Activated CD8-positive, alpha-beta T cell treated with anti-CD3 and anti-CD28 coated beads, Interleukin-2, amount 10 ng/mL, durations not matched to agents 7 days and 5 days (primary cell): Measurements from ENCODE around the gene LDB1. TPM values are rescaled to one million over a fixed set of nuclear protein-coding genes. Genes with fewer than 3 reads are reported as not detected.
A peak's percentile ranks its signal among the peaks of the same experiment; 100 is the strongest.

ENCODE experiments used
- ATAC-seq: fragments of 150-1000 bp; cut with Tn5 transposase; one replicate; pipeline ENCODE4 v1.10.0; 2021; ENCODE audit warnings: moderate library complexity
- CTCF ChIA-PET: fragments of 350-600 bp; sonication (Branson Sonifier 250); formaldehyde crosslinking; loops from one replicate; lab custom pipeline; 2021; ENCODE audit warnings: antibody characterized with exemption; lab: Charles Lee
- POLR2A ChIA-PET: fragments of 350-600 bp; sonication (Branson Sonifier 250); formaldehyde crosslinking; loops from one replicate; lab custom pipeline; 2021; ENCODE audit warnings: antibody characterized with exemption; lab: Charles Lee
- DNase-seq: peaks from one replicate; pipeline ENCODE4 v3.0.0-alpha.2; 2020
- H3K27ac Mint-ChIP-seq: one replicate; pipeline ENCODE4 v1.8.0; 2021; ENCODE audit warnings: mild to moderate bottlenecking, mixed read lengths
- H3K27me3 Mint-ChIP-seq: one replicate; pipeline ENCODE4 v1.8.0; 2021; ENCODE audit warnings: low read depth, mixed read lengths
- H3K36me3 Mint-ChIP-seq: one replicate; pipeline ENCODE4 v1.8.0; 2021; ENCODE audit warnings: low read depth, mixed read lengths
- H3K4me1 Mint-ChIP-seq: one replicate; pipeline ENCODE4 v1.8.0; 2021; ENCODE audit warnings: low read depth, mixed read lengths
- H3K4me3 Mint-ChIP-seq: one replicate; pipeline ENCODE4 v1.8.0; 2021; ENCODE audit warnings: mild to moderate bottlenecking, mixed read lengths
- H3K9me3 Mint-ChIP-seq: one replicate; pipeline ENCODE4 v1.8.0; 2022; ENCODE audit warnings: mixed read lengths; ENCODE audit not compliant: insufficient read depth
- total RNA-seq, 2 experiments: library from RNA; stranded (reverse); gene quantifications; one replicate each; pipeline ENCODE4 v1.2.3, GENCODE V29; 2021

The LDB1 gene
- total RNA-seq, 2 experiments from 2014 or later, result 83.6 to 87.1 TPM

DNA sequence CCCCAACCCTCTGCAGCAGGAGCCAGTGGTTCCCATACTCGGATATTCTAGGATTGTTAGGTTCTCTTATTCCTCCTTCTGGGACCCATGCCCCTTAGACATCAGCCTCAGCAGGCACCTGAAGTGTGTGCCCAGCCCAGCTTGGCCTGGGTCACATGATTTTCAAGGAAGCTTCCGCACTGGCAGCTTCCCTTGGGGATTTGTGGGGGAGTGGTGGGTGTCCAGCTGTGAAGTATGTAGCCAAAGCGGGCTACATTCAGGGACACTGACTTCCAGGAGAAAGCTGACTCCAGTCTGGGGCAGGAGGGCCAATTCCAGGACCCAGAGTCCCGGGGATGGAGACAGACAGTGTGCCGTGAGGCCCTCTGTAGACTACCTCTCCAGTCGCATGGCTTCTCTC is 1.3 kb downstream of the LDB1 start:
- Mint-ChIP-seq H3K36me3 (peaks cover 5% of the 10 kb centered on the region), H3K9me3 (no peaks in the 10 kb centered on the region), H3K27me3 (no peaks in the 10 kb centered on the region), H3K27ac (peak overlapping the region; percentile 93), H3K4me3 (peak overlapping the region; percentile 85), H3K4me1 (peaks cover 60% of the 10 kb centered on the region)
- ChIA-PET CTCF (interaction anchor here (1.0 to 2.9 kb wide), 6 partner anchors 9 to 46 kb away, joined by 3 to 23 read pairs (median 4); partner anchors contain the start of genes NOLC1 and PPRC1), POLR2A (interaction anchor here (0.6 to 2.2 kb wide), 7 partner anchors 13 to 330 kb away, joined by 3 to 6 read pairs (median 3); partner anchors contain the start of genes NFKB2, NOLC1, OGA and PPRC1)
- DNase-seq (peak; percentile 32), ATAC-seq (no peak)

DNA sequence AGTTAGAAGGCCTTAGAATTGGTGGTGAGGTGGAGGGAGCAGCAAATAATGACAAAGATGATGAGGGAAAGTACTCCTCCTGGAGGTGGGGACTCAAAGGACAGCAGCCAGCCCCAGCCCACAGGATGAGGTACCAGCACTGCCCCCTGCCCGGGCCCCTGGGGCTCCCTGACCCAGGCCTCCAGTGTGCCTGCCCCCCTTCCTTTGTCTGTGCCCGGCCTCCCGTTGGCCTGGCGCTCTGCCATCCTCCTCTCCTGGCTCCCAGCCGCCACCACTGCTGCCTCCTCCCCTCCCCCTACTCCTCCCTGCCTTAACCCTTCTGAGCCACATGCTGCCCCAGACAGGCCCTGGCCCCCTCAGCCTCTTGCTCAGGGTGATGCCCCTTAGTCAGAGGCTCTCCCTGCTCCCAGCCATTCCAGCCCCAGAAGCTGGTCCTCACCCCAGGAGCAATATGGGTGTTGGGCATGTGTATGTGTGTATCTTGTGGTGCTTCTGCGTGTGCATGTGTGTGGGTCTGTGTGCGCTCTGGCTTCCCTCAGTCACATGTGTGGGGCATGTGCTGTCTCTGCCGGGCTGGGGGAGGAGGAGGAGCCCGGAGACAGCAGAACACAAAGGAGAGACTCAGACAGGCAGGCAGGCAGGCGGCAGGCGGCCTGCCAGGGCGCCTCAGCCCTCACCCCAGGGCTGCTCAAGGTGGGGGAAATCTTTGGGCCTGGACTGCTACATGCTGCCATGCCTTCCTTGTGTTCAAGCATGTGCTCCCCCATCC is 2.6 kb downstream of the LDB1 start:
- POLR2A ChIA-PET, result interaction anchor here (1.4 to 2.2 kb wide), 2 partner anchors 15 to 277 kb away, joined by 6 read pairs; partner anchors contain the start of gene PPRC1

DNA sequence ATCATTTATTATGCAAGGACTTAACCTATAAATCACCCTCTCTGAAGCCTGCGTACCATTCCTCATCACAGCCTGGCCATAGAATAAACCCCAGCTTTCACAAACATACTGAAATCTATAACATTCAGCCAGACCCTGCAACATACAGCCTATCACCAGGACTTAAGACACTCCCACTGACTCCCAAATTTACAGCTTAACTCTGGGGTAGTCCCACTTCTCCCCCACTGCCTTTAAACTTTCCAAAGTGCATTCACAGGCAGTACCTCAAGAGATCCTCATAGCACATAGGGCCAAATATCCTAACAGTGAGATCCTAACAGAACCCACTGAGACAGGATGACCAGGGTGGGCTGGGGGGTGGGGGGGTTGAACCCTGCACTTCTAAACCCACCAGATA is 3.5 kb downstream of the LDB1 start:
- ChIA-PET POLR2A (no interaction called here), CTCF (interaction anchor here (0.8 to 2.9 kb wide), 5 partner anchors 11 to 61 kb away, joined by 3 to 23 read pairs (median 4); partner anchors contain the start of genes ARMH3, NOLC1 and PPRC1)
- H3K4me1 Mint-ChIP-seq, result peaks cover 72% of the 10 kb centered on the region
- peak overlapping the region; percentile 91 for H3K4me3 Mint-ChIP-seq
- ATAC-seq (no peak), DNase-seq (no peak)
- H3K9me3 Mint-ChIP-seq, result no peaks in the 10 kb centered on the region
- peak overlapping the region; percentile 93 for H3K27ac Mint-ChIP-seq
- H3K27me3 Mint-ChIP-seq, result no peaks in the 10 kb centered on the region
- peaks cover 18% of the 10 kb centered on the region for H3K36me3 Mint-ChIP-seq

More for the DNA sequence above, 2.6 kb downstream of the LDB1 start:
- Mint-ChIP-seq H3K4me3 (peak overlapping the region; percentile 85), H3K9me3 (no peaks in the 10 kb centered on the region), H3K4me1 (peaks cover 70% of the 10 kb centered on the region), H3K27me3 (no peaks in the 10 kb centered on the region), H3K27ac (peak overlapping the region; percentile 93), H3K36me3 (peaks cover 15% of the 10 kb centered on the region)
- CTCF ChIA-PET, result interaction anchor here (0.8 to 2.9 kb wide), 6 partner anchors 10 to 62 kb away, joined by 3 to 23 read pairs (median 4); partner anchors contain the start of genes ARMH3, NOLC1 and PPRC1
- ATAC-seq (peak; percentile 27), DNase-seq (peak; percentile 73)

DNA sequence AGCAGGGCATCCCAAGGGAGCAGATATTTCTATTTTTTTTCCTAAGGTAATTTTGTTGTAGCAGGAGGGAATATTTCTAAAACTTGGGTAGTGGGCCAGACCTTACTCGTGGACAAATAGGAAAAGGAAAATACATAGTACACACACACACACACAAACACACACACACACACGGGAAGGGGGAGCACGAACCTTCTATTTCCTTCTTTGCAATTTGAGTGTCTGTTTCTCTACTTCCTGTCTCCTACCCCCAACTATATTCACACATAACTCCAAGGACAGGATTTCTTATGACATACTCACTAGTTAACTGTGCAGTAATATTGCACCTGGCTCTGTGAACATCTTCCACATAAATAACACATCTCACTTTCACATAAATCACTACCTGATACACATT is 4.4 kb downstream of the LDB1 start:
- H3K9me3 Mint-ChIP-seq, result no peaks in the 10 kb centered on the region
- H3K27ac Mint-ChIP-seq, result peak overlapping the region; percentile 93
- H3K4me1 Mint-ChIP-seq, result peaks cover 64% of the 10 kb centered on the region
- H3K27me3 Mint-ChIP-seq, result no peaks in the 10 kb centered on the region
- peaks cover 25% of the 10 kb centered on the region for H3K36me3 Mint-ChIP-seq
- ATAC-seq (no peak), DNase-seq (no peak)
- ChIA-PET POLR2A (interaction anchor here (0.5 to 1.3 kb wide), 3 partner anchors 22 to 298 kb away, joined by 3 read pairs; partner anchors contain the start of gene OGA), CTCF (interaction anchor here (1.0 to 3.9 kb wide), 3 partner anchors 13 to 301 kb away, joined by 3 to 24 read pairs (median 3); partner anchors contain the start of gene PPRC1)
- peak overlapping the region; percentile 91 for H3K4me3 Mint-ChIP-seq

DNA sequence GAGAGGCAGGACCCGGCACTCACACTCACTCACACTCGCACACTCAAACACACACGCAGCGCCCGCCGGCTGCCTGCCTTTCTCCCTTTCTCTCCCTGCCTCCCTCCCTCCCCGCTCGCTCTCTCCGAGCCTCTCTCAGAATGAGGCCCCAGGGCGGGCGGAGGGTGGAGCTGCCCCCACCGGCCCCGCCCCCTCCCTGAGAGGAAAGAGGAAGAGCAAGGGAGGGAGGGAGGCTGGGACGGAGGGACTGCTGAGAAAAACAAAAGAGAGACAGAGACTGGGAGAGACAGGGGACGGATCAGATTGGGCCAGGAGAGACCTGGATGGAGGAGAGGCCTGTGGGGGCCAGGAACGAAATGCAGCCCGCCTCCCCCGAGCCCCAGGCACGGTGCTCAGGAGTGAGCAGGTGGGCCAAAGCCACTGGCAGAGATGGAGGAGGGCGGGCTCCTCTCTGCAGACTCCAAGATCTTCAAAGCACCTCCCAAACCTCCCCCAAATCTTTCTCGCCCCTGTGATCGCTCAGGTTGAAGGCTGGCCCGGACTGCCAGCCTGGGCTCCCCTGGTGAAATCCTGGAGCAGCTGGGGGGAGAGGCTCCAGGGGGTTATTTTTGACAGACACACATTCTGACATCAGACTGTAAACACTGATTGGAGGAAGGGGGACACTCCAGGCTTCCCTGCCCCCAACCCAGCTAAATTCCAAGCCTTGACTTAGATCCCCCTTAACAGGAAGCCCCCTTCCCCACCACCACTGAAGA is 5.1 kb downstream of the LDB1 start:
- no peaks in the 10 kb centered on the region for H3K27me3 Mint-ChIP-seq
- POLR2A ChIA-PET, result interaction anchor here (0.5 to 2.2 kb wide), 5 partner anchors 23 to 1772 kb away, joined by 3 to 8 read pairs (median 3); partner anchors contain the start of gene OGA
- H3K4me3 Mint-ChIP-seq, result peak overlapping the region; percentile 91
- H3K9me3 Mint-ChIP-seq, result no peaks in the 10 kb centered on the region
- CTCF ChIA-PET, result interaction anchor here (0.6 to 3.9 kb wide), 6 partner anchors 12 to 300 kb away, joined by 3 to 24 read pairs (median 4); partner anchors contain the start of genes OGA and PPRC1
- peak overlapping the region; percentile 93 for H3K27ac Mint-ChIP-seq
- peaks cover 32% of the 10 kb centered on the region for H3K36me3 Mint-ChIP-seq
- peaks cover 63% of the 10 kb centered on the region for H3K4me1 Mint-ChIP-seq
- peak; percentile 75 for ATAC-seq
- peak; percentile 91 for DNase-seq

DNA sequence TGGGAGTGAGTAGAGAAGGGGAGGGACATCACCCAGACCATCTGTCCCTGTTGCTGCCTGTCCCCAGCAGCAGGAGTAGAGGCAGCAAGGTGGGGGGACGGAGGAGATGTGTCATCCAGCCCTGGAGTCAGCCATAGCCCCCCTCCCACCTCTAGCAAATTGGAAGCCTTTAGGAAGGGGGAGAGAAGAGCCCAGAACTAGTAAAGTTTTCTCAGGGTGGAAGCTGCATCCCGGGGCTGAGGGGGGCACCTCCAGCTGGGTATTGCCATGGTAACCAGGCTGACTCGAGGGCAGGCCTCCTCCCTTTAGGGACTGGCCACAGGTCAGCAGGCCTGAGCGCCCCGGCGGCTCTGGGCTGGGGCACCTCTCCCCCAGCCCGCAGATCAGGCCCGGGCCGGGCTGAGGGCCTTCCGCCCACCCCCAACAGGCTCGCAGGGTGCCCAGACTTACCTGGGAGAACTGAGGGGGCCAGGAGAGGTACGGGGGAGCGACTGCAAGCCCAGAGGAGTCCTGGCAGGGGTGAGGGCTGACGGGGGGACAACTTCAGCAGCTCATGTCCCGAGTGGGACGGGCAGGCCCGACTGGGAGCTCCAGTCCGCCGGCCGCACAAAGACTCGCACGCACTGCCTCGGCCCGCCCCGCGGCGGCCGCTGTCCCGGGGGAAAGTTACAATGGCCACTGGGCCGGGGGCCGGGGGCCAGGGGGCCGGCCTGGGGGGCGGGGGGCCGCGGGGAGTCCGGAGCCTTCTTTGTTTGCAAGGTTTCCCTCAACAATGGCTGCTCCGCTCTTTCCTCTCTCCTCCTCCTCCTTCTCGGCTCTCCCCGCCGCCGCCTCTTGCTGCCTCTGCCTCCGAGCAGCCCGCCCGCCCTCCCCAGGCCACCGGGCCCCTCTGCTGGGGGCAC is 6.0 kb downstream of the LDB1 start:
- Mint-ChIP-seq H3K4me3 (peak overlapping the region; percentile 91), H3K36me3 (peaks cover 41% of the 10 kb centered on the region), H3K27ac (peak overlapping the region; percentile 93), H3K4me1 (peaks cover 61% of the 10 kb centered on the region), H3K9me3 (no peaks in the 10 kb centered on the region), H3K27me3 (no peaks in the 10 kb centered on the region)
- CTCF ChIA-PET, result interaction anchor here (0.5 to 3.9 kb wide), 6 partner anchors 9 to 273 kb away, joined by 3 to 24 read pairs (median 10); partner anchors contain the start of gene PPRC1
- peak; percentile 31 for DNase-seq
- peak; percentile 21 for ATAC-seq
- POLR2A ChIA-PET, result interaction anchor here (1.2 to 2.2 kb wide), 2 partner anchors 37 to 296 kb away, joined by 5 to 8 read pairs; partner anchors contain the start of genes NOLC1 and OGA

DNA sequence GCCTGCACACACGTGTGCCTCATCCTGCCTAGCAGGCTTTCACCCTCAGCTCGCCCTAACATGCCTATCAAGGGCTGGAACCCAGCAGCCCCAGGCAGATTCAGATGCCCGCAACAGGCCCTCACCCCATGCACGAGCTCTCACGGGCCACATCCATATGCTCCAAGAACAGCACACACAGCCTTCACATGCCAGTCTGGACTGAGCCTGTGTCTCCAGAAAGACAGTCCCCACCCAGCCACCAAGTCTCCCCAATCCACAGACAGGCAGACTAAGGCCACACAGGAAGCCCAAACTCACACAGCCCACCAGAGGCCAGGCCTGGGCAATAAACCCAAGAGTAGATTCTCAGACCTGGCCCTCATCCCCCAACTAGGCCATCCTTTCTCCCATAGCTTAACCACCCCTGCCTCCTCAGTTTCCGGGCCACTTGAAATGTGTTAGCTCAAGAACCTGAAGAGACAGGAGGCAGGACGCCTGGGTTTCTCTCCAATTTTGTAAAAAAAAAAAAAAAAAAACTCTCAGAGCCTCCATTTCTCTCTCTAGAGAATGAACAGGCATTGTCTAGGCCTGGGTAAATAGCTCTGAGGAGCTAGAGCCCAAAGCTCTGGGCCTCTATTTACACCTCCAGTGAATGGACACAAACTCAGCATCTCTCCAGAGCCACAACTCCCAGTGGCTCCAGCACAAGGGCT is 6.8 kb downstream of the LDB1 start:
- H3K36me3 Mint-ChIP-seq, result peaks cover 49% of the 10 kb centered on the region
- peaks cover 54% of the 10 kb centered on the region for H3K4me1 Mint-ChIP-seq
- no peaks in the 10 kb centered on the region for H3K27me3 Mint-ChIP-seq
- DNase-seq, result peak; percentile 53
- POLR2A ChIA-PET, result interaction anchor here (1.2 to 2.2 kb wide), 2 partner anchors 38 to 296 kb away, joined by 5 to 8 read pairs; partner anchors contain the start of genes NOLC1 and OGA
- H3K9me3 Mint-ChIP-seq, result no peaks in the 10 kb centered on the region
- peak overlapping the region; percentile 91 for H3K27ac Mint-ChIP-seq
- peak; percentile 5 for ATAC-seq
- H3K4me3 Mint-ChIP-seq, result peak overlapping the region; percentile 91
- CTCF ChIA-PET, result interaction anchor here (0.5 to 3.9 kb wide), 7 partner anchors 10 to 272 kb away, joined by 3 to 24 read pairs (median 5); partner anchors contain the start of gene PPRC1

DNA sequence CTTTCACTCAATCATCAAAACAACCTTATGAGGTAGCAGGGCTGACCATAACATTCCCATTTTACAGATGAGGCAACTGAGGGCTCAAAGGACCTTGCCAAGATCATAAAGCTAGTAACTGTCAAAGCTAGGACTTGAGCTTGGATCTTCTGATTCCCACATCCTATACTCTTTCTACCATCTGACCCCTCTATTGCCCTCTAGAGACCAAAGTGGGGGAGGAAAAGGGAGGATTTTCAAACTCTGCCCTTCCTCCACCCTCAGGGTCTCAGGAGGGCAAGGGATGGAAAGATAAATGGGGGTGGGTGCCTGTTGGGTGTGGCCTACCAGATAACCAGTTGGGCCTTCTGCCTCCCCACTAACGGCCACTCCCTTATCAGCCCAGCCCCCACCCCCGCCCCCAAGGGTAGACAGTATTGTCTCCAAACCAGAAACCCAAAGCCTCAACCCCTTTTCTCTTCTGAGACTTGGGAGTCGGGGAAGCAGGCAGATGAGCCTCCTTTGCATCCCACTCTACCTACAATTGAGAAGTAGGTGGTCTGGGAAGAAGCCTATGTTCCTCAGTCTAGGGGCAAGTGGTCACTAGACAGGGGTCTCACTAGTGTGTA is 7.9 kb downstream of the LDB1 start:
- CTCF ChIA-PET, result interaction anchor here (0.8 to 3.9 kb wide), 9 partner anchors 9 to 222 kb away, joined by 3 to 24 read pairs (median 5); partner anchors contain the start of gene PPRC1
- peak overlapping the region; percentile 34 for H3K27ac Mint-ChIP-seq
- H3K4me3 Mint-ChIP-seq, result peak overlapping the region; percentile 91

DNA sequence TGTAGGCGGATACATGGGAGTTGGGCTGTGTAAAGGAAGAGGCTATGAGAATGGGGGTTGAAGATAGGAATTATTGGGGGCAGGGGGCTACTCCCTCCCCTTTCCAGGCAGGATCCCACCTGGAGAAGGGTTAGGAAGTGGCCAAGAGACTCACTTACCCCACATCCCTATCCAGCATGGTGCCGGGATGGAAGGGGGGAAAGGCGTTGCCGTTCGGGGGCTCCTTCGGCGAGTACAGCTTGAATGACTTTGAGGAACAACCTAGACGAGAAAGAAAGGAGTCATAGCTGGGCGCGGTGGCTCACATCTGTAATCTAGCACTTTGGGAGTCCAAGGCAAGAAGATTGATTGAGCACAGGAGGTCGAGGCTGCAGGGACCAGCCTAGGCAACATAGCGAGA is 8.9 kb downstream of the LDB1 start:
- peaks cover 38% of the 10 kb centered on the region for H3K4me1 Mint-ChIP-seq
- no peak overlapping the region for H3K27ac Mint-ChIP-seq
- H3K27me3 Mint-ChIP-seq, result no peaks in the 10 kb centered on the region
- ChIA-PET POLR2A (no interaction called here), CTCF (interaction anchor here (0.8 to 3.6 kb wide), 4 partner anchors 8 to 39 kb away, joined by 3 to 16 read pairs (median 10); no protein-coding TSS in a partner anchor)
- no peak overlapping the region for H3K4me3 Mint-ChIP-seq
- DNase-seq (no peak), ATAC-seq (no peak)
- H3K9me3 Mint-ChIP-seq, result no peaks in the 10 kb centered on the region
- peaks cover 56% of the 10 kb centered on the region for H3K36me3 Mint-ChIP-seq

More for the DNA sequence above, 7.9 kb downstream of the LDB1 start:
- DNase-seq, result no peak
- Mint-ChIP-seq H3K9me3 (no peaks in the 10 kb centered on the region), H3K27me3 (no peaks in the 10 kb centered on the region), H3K36me3 (peaks cover 52% of the 10 kb centered on the region), H3K4me1 (peaks cover 44% of the 10 kb centered on the region)
- POLR2A ChIA-PET, result interaction anchor here (0.7 to 2.2 kb wide), 2 partner anchors 16 to 295 kb away, joined by 3 to 8 read pairs; partner anchors contain the start of gene OGA
- ATAC-seq, result no peak
